ENCODE data around the gene KCNH4. TPM values are rescaled to one million over a fixed set of nuclear protein-coding genes. Genes with fewer than 3 reads are reported as not detected.
A peak's percentile ranks its signal among the peaks of the same experiment; 100 is the strongest.

The KCNH4 gene
- total and polyA plus RNA-seq, 2 of the 13 experiments (the other 11 are each of a cell fraction or from before 2014, with no cell fraction given) = 0.01 to 0.09 TPM

DNA sequence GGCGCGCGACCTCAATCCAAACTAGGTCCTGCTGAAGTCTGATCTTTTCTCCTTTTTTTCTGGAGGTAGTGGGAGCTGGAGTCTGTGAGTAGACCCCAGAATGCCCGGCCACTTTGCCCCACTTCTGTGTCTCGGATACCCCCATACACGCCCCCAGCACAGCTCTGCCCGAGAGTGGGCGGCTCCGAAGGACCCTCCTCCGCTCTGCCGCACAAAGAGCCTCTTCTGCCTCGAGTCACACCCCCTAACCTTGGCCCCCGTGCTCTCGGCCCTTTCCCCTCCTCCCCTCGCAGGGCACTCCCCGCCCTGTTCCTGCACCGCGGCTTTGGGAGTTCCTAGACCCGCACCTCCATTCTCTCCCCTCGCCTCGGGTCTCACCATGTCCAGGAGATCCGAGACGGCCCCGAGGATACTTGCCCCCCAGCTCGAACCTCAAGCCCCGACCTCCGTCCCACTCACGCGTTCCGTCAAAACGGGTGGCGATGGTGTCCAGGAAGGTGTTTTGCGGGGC lies 476 bp downstream of the KCNH4 start (continued):
- TF ChIP-seq FOXO4 (CRISPR knock-in tag; conservative IDR thresholded peaks at IDR 0.05) (no peak), ZNF800 (CRISPR knock-in tag; IDR thresholded peaks at IDR 0.05) (0 out of 2 replicates have a peak, but pooled peaks have one; percentile 12), TBX2 (CRISPR knock-in tag; IDR thresholded peaks at IDR 0.05; ENCODE audit: borderline replicate concordance) (0 out of 2 replicates have a peak, but pooled peaks have one; percentile 12), ZNF724P (CRISPR knock-in tag; IDR thresholded peaks at IDR 0.05; ENCODE audit: borderline replicate concordance) (peak; percentile 42; the same call in 1 of the 2 replicates), ZNF160 (CRISPR knock-in tag; IDR thresholded peaks at IDR 0.05) (0 out of 2 replicates have a peak, but pooled peaks have one; percentile 12), ZSCAN25 (CRISPR knock-in tag; IDR thresholded peaks at IDR 0.05) (0 out of 2 replicates have a peak, but pooled peaks have one; percentile 1), PREB (CRISPR knock-in tag; IDR thresholded peaks at IDR 0.05) (no peak), ZNF263 (CRISPR knock-in tag; IDR thresholded peaks at IDR 0.05) (no peak), ZNF432 (CRISPR knock-in tag; IDR thresholded peaks at IDR 0.05; ENCODE audit: borderline replicate concordance) (0 out of 2 replicates have a peak, but pooled peaks have one; percentile 38), ZMYM4 (CRISPR knock-in tag; IDR thresholded peaks at IDR 0.05) (0 out of 2 replicates have a peak, but pooled peaks have one; percentile 11), PRMT3 (CRISPR knock-in tag; IDR thresholded peaks at IDR 0.05; ENCODE audit: borderline replicate concordance, low read depth) (0 out of 2 replicates have a peak, but pooled peaks have one; percentile 19), ZNF577 (CRISPR knock-in tag; IDR thresholded peaks at IDR 0.05; ENCODE audit: borderline replicate concordance, low read depth) (no peak)
- TF ChIP-seq, protein P1, sequence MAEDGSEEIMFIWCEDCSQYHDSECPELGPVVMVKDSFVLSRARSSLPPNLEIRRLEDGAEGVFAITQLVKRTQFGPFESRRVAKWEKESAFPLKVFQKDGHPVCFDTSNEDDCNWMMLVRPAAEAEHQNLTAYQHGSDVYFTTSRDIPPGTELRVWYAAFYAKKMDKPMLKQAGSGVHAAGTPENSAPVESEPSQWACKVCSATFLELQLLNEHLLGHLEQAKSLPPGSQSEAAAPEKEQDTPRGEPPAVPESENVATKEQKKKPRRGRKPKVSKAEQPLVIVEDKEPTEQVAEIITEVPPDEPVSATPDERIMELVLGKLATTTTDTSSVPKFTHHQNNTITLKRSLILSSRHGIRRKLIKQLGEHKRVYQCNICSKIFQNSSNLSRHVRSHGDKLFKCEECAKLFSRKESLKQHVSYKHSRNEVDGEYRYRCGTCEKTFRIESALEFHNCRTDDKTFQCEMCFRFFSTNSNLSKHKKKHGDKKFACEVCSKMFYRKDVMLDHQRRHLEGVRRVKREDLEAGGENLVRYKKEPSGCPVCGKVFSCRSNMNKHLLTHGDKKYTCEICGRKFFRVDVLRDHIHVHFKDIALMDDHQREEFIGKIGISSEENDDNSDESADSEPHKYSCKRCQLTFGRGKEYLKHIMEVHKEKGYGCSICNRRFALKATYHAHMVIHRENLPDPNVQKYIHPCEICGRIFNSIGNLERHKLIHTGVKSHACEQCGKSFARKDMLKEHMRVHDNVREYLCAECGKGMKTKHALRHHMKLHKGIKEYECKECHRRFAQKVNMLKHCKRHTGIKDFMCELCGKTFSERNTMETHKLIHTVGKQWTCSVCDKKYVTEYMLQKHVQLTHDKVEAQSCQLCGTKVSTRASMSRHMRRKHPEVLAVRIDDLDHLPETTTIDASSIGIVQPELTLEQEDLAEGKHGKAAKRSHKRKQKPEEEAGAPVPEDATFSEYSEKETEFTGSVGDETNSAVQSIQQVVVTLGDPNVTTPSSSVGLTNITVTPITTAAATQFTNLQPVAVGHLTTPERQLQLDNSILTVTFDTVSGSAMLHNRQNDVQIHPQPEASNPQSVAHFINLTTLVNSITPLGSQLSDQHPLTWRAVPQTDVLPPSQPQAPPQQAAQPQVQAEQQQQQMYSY (CRISPR knock-in tag; IDR thresholded peaks at IDR 0.05) = peak; percentile 9
- TF ChIP-seq, protein P2, sequence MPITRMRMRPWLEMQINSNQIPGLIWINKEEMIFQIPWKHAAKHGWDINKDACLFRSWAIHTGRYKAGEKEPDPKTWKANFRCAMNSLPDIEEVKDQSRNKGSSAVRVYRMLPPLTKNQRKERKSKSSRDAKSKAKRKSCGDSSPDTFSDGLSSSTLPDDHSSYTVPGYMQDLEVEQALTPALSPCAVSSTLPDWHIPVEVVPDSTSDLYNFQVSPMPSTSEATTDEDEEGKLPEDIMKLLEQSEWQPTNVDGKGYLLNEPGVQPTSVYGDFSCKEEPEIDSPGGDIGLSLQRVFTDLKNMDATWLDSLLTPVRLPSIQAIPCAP (CRISPR knock-in tag; IDR thresholded peaks at IDR 0.05; ENCODE audit: low read depth) = 0 out of 2 replicates have a peak, but pooled peaks have one; percentile 6
- TF ChIP-seq, protein P3, sequence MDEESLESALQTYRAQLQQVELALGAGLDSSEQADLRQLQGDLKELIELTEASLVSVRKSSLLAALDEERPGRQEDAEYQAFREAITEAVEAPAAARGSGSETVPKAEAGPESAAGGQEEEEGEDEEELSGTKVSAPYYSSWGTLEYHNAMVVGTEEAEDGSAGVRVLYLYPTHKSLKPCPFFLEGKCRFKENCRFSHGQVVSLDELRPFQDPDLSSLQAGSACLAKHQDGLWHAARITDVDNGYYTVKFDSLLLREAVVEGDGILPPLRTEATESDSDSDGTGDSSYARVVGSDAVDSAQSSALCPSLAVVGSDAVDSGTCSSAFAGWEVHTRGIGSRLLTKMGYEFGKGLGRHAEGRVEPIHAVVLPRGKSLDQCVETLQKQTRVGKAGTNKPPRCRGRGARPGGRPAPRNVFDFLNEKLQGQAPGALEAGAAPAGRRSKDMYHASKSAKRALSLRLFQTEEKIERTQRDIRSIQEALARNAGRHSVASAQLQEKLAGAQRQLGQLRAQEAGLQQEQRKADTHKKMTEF (CRISPR knock-in tag; IDR thresholded peaks at IDR 0.05) = 0 out of 2 replicates have a peak, but pooled peaks have one; percentile 3

Measured in HepG2 (cell line).